HG03442 (cell line): ENCODE results near the gene OR51G1.
"Not testable (repeated sequence)": the region's sequence is repeated elsewhere in the genome, so short reads cannot be mapped to it uniquely, and the experiment has no call there.

Experiments used
- ATAC-seq: cut with Tn5 transposase; IDR thresholded peaks from one replicate; pipeline ENCODE4 v1.9.1; 2021; ENCODE audit warnings: mild to moderate bottlenecking, moderate library complexity; ENCODE audit not compliant: unreplicated experiment

OR51G1 gene, protein sequence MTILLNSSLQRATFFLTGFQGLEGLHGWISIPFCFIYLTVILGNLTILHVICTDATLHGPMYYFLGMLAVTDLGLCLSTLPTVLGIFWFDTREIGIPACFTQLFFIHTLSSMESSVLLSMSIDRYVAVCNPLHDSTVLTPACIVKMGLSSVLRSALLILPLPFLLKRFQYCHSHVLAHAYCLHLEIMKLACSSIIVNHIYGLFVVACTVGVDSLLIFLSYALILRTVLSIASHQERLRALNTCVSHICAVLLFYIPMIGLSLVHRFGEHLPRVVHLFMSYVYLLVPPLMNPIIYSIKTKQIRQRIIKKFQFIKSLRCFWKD

DNA sequence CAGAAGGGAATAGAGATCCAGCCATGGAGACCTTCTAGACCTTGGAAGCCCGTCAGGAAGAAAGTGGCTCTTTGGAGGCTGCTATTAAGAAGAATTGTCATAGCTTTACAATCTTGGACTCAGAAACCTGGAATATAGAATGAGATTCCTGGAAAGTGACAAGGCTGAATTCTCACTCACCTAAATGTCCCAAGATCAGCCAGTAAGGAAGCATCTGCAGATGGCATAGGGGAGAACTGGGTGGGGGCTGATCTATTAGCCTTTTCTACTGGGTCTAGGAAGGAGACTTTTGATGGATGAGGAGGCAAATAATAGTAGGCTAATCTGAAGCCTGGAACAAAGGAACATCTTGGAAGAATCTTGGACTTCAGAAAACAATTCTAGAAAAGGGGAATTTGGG lies at the start of gene OR51G1:
TSS of gene OR51G1 (minus strand) at position 101 of the 400 bp plus-strand sequence. CDS start at position 101, 0 bp downstream.
- ATAC-seq, result no peak

DNA sequence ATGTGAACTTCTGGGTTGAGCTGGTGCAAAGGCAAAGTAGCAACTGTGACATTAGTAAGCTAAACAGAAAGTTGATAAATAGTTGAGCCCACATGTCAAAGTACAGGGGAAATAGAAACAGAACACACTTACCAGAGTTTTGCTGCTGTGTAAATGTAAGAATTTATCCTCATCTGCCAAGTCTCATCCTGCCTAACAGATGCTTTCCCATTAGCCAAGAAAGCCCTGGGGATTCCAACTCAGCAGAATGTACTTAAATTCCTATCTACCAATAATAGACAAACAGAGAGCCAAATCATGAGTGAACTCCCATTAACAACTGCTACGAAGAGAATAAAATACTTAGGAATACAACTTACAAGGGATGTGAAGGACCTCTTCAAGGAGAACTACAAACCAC lies 38.7 kb upstream of the OR51G1 start:
- ATAC-seq, result no peak

DNA sequence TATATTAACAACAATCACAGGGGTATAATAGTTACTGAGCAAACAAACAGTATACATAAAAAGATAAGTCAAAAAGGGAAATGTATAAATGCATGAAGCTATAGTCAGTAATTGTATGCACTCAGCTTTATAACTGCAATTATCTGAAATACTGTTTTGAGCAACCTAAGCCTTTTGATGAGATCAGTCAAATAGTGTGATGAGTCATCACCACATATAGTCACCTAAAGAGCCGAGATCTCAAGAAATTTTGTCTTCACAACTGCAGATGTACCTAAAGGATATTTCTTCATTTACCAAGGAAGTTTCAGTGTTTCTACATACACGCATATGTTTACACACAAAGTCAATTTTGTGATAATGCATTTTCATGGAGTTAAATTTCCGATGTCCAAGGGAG lies 36.7 kb upstream of the OR51G1 start:
- ATAC-seq, result no peak

DNA sequence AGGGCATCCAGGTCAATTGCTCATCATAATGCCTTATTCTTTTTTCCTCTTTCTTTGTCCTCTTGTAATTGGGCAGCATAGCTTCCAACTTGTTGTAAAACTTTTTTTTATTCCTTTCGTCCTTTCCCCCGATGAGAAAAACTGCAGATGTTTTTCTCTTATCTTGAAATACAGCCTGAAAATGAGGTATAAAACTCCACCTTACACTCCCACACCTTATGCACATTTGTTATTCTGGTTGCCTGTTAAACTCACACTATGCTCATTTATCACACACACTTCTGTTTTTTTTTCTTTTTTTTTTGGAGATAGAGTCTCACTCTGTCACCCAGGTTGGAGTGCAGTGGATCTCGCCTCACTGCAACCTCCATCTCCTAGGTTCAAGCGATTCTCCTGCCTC lies 33.3 kb upstream of the OR51G1 start:
- ATAC-seq, result no peak

DNA sequence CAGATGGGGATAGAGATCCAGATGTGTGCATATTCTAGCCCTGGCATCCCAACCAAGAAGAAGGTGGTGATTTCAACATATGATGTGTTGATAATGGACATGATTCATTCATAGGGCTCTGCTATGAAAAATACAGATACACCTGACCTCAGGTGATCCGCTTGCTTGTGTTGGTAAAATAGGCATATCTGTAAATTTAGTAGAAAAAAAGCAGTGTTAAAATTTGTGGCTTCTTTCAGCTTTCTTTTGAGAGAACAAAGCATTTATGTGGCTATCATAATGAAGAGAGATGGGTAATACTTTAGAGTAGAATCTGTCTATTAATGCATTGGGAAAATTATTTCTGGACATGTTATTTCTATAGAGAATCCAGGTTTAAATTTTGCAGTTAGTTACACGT lies 31.5 kb upstream of the OR51G1 start, which contains the start of gene OR51A2:
TSS of gene OR51A2 (minus strand) at position 101 of the 400 bp plus-strand sequence. CDS start at position 101, 0 bp downstream.
- not testable (repeated sequence) for ATAC-seq

DNA sequence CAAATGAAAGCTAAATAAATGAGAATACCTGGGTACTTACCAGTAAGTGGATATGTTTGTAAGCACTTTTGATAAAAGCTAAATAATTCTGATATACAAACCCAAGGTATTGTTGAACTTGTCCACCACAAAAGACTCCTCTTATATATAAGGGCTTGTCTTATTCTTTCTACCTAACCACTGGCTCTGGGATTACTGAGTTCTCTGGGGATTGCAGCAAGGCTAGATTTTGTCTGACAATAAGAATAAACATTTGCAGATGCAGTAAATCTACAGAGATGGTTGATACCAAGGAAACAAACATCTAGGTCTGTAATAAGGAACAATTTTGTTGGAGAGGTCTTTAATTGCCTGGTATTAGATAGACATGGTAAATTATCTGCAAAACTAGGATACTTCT lies 23.4 kb upstream of the OR51G1 start, which contains the start of gene OR51A4:
TSS of gene OR51A4 (minus strand) at position 101 of the 400 bp plus-strand sequence. CDS start 505 bp downstream, outside the sequence.
- ATAC-seq, result no peak

DNA sequence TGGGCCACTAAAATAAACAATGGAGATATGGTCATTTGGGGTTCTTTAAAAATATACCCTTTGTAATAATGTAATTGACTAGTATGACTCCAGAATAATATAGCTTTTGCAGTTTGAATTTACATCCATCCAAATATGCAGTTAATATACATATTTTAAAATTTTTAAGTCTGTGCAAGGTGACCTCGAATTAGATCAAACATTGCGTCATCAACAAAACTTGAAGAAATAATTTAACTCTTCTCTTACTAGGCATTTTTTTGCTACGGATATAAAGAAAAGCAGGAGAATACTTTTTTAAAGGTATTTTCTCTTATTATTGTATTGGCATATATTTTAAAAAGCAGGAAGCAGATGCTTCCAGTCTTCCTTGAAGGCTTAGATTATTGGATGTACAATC lies 12.6 kb upstream of the OR51G1 start:
- no peak for ATAC-seq

DNA sequence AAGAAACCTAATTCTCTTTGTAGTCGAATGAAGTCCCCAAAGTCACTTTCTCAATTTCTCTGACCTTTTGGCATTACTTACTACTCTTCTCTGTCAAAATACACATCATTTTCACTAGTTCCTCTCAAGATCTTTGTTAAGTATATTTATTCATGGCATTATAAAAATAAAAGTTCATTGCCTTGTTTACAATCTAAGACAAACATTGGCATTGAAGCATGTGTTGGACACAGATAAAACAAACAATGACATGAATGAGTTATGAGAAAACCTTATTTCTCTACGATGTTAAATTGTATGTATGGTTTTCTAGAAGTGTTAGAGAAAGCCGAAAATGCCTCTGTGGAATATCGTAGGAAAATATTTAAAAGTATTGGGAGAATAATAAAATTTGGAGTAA lies 8.6 kb upstream of the OR51G1 start:
- no peak for ATAC-seq

DNA sequence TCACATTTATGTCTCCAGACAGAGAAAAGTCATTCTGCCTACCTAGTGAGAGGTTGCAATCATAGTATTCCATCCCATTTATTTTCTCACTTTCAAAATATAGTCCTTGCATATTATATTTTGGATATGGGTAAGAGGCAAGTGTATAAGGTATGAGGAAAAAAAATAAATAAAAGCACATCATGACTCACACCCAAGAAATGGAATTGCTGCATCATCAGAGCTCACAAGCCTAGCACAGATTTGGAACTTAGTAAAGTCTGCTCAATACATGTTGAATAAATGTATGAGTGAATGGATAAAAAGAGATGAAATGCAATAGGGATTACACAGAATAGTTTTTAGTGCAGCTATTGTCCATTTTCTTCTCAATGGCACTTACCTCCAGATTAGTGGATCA lies 2.5 kb upstream of the OR51G1 start:
- no peak for ATAC-seq

DNA sequence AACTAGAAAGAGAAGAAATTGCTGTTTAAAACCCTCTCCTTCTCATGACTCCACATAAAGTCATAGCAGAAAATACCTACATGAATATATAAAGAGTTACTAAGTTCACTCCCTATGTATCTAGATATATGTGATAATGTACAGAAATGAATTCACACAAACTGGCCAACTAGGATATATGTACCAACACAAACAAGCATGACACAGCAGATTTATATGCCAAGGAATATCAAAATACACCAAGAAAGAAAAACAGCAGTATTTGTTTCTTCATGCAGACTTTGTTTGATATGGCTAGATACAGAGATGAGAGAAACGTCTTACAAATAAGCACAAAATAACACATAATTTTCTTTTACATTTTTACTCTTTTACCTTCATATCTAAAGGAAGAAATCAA lies 1.8 kb downstream of the OR51G1 start:
- ATAC-seq, result no peak

DNA sequence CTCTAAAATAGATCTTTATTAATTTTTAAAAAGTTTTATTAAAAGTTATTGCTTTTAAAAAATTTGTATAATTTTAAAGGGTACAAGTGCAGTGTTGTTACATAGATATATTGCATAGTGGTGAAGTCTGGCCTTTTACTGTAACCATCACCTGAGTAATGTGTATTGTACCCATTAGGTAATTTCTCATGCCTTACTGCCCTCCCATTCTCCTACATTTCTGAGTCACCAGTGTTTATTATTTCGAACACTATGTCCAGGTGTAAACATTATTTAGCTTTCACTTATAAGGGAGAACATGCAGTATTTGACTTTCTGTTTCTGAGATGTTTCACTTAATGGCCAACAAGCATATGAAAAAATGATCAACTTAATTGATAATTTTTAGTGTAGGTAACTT lies 2.3 kb downstream of the OR51G1 start:
- no peak for ATAC-seq

DNA sequence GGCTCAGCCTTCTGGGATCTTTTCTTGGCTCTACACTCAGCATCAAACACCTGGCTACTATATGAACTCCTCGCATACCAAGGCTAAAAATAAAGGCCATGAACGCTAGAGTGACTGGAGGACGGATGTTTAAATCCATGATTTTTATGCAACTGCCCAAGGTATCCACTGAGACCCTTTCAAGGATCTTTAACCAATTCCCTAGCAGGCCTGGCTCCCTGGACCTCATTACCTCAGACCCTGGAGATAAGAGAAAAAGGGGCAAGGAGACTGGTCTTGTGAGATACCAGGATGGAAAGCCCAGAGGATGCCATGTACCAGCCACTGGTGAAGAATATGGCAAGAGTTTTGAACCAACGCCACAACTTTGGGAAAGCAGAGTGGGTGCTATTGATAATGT lies 4.9 kb downstream of the OR51G1 start, which contains the start of gene OR51G2:
TSS of gene OR51G2 (minus strand) at position 101 of the 400 bp plus-strand sequence. CDS start 3,687 bp downstream, outside the sequence.
- no peak for ATAC-seq

DNA sequence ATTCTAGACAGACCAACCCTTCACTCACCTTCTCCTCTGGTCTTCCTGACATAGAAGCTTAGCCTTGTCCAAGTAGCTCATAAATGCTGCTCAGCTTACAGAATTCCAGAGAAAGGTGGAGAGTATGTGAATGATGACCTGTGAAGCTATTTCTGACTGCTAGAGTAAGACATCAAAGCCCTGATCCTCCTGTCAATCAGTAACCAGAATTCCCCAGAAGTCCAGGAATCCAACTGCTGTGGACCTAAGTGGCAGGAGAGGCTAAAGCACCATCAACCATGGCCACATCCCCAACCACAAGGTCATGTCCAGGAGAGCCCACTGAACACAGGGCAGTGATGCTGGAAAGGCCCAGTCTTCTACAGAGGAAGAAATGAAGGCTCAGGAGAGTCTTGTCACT lies 7.6 kb downstream of the OR51G1 start:
- no peak for ATAC-seq

DNA sequence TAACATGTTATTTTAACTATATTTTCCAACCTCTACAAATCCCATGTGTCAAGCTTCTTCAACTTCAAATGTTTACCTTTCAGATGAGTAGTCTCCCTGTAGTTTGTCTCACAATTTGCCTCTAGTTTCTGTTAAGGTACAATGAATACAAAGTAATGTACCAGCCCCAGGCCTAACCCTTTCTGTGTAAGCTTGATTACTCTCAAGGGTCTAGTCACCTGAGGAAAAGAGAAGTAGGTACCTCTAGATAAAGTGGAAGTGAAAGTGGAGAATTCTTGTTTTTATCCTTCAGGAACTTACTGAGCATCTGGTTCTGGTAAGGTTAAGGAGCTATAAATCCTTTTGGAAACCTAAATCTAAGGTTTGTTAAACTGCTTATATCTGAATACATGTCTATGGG lies 20.7 kb downstream of the OR51G1 start, which contains the start of gene OR51A7:
TSS of gene OR51A7 (plus strand) at position 300 of the 400 bp plus-strand sequence. CDS start 3,587 bp downstream, outside the sequence.
- ATAC-seq, result no peak

DNA sequence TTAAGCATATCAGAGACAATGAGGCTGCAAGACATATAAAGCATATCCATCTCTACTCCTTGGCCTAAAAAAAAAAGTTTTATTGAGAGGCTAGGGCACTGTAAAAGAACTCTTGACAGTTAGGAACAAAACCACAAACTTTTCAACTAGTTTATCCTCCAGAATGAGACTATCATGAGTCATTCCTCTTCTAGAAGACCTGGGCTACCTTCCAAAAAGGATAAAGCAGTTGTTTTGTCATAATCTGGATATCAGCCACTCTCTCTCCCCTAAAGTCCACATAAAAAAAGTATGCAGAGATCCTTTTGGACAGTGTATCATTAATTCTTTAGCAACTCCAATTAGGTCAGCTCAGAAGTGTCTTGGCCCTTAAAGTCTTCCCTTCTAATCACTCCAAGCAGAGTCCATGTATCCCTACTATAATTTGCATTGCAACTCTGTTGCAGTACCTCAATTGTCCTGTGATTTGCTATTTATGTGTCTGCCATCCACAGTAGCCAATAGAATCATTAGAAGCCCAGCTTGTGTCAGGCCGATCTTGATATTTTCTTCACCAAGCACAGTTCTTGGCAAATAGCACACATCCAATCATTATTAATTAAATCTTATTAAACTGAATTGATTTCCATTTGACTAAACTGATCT lies 32.0 kb downstream of the OR51G1 start:
- no peak for ATAC-seq

DNA sequence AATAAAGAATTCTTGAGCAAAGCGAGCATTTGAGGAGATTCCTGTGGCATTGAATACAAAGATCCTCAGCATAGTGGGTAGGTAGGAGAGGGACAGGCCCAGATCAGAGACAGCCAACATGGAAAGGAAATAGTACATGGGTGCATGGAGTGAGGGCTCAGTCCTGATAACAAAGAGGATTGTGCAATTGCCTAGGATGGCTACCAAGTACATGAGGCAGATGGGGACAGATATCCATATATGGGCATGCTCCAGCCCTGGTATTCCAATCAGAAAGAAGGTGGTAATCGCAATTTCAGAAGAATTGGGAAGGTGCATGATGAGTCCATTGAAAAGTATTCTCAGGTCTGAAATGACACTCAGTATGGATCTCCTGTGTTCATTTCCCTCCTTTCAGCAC lies 33.9 kb downstream of the OR51G1 start:
- no peak for ATAC-seq

DNA sequence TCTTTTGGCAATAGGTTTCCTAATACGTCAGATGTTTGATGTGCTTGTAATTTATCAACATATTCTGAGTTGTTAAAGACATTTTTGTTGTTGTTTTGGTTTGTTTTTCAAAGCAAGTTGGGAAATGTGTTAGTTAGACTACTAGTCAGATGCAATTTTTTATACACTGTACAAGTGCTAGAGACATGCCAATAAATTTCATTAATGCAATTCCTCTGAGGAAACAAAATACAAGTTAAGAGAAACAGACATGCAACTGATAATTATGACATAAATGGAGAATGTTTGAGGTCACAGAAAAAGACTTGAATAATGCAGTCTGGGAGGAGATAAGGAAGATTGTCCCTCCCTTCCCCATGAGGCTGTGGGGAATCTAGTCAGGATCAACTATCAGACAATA lies 36.5 kb downstream of the OR51G1 start:
- ATAC-seq, result no peak

DNA sequence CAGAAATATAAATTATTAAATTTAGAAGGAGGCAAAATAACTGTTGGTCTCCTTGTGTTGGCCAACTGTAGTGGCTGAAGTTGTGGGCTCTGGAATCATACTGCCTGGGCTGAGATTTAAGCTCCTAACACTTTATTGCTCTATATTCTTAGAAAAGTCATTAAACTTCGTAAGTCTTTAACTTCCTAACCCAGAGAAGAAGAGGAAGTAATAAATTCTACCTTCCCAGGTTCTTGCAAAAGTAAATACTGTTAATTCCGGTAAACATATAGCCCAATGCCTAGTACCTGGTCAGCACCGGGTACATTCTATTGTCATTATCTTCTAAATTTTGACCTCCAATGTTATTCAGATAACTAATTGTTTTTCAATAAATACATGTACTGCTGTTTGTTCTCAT lies 38.0 kb downstream of the OR51G1 start:
- ATAC-seq, result no peak

DNA sequence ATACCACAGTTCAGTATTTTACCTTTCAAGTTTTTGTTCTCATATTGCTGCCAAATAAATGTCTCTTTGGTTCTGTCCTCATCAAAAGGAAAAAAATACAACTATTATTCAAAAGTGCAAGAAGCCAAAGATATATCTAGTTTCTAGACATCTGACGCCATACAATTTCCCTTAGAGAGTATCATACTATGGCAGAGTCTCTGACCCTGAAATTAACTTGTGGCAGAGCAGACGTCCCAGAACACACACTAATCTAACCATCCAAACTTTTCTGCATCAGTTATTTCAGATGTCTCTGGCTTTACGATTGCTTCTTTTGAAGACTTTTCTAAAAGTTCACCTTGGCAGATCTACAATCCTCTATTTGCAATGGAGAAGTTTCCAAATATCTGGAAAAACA lies 39.8 kb downstream of the OR51G1 start:
- ATAC-seq, result no peak

DNA sequence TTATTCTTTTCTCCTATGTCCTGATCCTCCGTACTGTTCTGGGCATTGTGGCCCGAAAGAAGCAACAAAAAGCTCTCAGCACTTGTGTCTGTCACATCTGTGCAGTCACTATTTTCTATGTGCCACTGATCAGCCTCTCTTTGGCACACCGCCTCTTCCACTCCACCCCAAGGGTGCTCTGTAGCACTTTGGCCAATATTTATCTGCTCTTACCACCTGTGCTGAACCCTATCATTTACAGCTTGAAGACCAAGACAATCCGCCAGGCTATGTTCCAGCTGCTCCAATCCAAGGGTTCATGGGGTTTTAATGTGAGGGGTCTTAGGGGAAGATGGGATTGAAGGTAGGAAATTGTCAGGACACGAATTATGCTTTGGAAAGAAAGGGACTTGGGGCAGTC lies 41.6 kb downstream of the OR51G1 start:
- no peak for ATAC-seq

DNA sequence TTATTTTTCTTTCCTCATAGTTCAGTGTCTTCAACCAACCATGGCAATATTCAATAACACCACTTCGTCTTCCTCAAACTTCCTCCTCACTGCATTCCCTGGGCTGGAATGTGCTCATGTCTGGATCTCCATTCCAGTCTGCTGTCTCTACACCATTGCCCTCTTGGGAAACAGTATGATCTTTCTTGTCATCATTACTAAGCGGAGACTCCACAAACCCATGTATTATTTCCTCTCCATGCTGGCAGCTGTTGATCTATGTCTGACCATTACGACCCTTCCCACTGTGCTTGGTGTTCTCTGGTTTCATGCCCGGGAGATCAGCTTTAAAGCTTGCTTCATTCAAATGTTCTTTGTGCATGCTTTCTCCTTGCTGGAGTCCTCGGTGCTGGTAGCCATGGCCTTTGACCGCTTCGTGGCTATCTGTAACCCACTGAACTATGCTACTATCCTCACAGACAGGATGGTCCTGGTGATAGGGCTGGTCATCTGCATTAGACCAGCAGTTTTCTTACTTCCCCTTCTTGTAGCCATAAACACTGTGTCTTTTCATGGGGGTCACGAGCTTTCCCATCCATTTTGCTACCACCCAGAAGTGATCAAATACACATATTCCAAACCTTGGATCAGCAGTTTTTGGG lies 42.2 kb downstream of the OR51G1 start, which contains the start of gene OR51T1:
TSS of gene OR51T1 (plus strand) at position 41 of the 641 bp plus-strand sequence. CDS start at position 41, 0 bp downstream.
- no peak for ATAC-seq
